Uterus (tissue), 4 donors: ENCODE results near the gene LRRC59. TPM values are rescaled to one million over a fixed set of nuclear protein-coding genes. Genes with fewer than 3 reads are reported as not detected.

ENCODE experiments used
- DNase-seq, 2 donors: peaks; one replicate each; pipeline ENCODE4 v3.0.0-alpha.2; 2019 to 2020
- H3K27ac ChIP-seq, 2 donors: fragments of 200-600 bp; sonication (generic); 1 replicate in 1 of 2; 2 replicates in 1 of 2; pipeline ENCODE4 v1.5.1; 2016 to 2018
- H3K27me3 ChIP-seq, 2 donors: fragments of 200-600 bp; sonication (generic); one replicate each; pipeline ENCODE4 v1.5.1; 2018 to 2019; ENCODE audit warnings: control low read depth in 1 of 2
- H3K36me3 ChIP-seq, 2 donors: fragments of 200-600 bp; sonication (generic); one replicate each; pipeline ENCODE4 v1.5.1; 2019; ENCODE audit warnings: control low read depth in 1 of 2
- H3K4me1 ChIP-seq, 2 donors: fragments of 200-600 bp; sonication (generic); one replicate each; pipeline ENCODE4 v1.5.1; 2018 to 2019; ENCODE audit warnings: control low read depth in 1 of 2
- H3K4me3 ChIP-seq, 2 donors: fragments of 200-600 bp; sonication (generic); 1 replicate in 1 of 2; 2 replicates in 1 of 2; pipeline ENCODE4 v1.5.1; 2018 to 2019; ENCODE audit warnings: mild to moderate bottlenecking in 1 of 2
- H3K9me3 ChIP-seq, 2 donors: fragments of 200-600 bp; sonication (generic); one replicate each; pipeline ENCODE4 v1.5.1; 2019; ENCODE audit warnings: control low read depth in 1 of 2
- CTCF ChIP-seq, 4 experiments: fragments of 200-600 bp in 2 of 4; fragments of 450-650 bp in 2 of 4; sonication (generic) in 2 of 4; IDR thresholded peaks; one replicate each; pipeline ENCODE4 v1.5.1; 2016 to 2019; ENCODE audit warnings: antibody characterized with exemption in 4 of 4, mild to moderate bottlenecking in 2 of 4, moderate library complexity in 1 of 4
- POLR2A ChIP-seq, 2 donors: fragments of 450-650 bp; IDR thresholded peaks; one replicate each; pipeline ENCODE4 v1.6.1; 2016; ENCODE audit warnings: antibody characterized with exemption in 2 of 2, mild to moderate bottlenecking in 1 of 2, moderate library complexity in 1 of 2
- intact Hi-C: fragments of 100-400 bp; cut with DNase I; formaldehyde crosslinking; loops from one replicate; pipeline ENCODE4 v1.15.1; 2023; ENCODE audit warnings: low total_unique reads
- total RNA-seq, 4 donors: library from RNA; depleted of rRNA in 3 of 4; stranded (reverse); fragments of >200 nt in 3 of 4; gene quantifications; one replicate each; pipeline versions ENCODE4 v1.1.0 to v1.2.4, GENCODE V29; 2014 to 2023
- donor health status: DM: yes; HTN: yes; CAD: no.

The LRRC59 gene
- total RNA-seq, 4 donors from 2014 or later = 24.1 to 62.4 (median 47.1) TPM

DNA sequence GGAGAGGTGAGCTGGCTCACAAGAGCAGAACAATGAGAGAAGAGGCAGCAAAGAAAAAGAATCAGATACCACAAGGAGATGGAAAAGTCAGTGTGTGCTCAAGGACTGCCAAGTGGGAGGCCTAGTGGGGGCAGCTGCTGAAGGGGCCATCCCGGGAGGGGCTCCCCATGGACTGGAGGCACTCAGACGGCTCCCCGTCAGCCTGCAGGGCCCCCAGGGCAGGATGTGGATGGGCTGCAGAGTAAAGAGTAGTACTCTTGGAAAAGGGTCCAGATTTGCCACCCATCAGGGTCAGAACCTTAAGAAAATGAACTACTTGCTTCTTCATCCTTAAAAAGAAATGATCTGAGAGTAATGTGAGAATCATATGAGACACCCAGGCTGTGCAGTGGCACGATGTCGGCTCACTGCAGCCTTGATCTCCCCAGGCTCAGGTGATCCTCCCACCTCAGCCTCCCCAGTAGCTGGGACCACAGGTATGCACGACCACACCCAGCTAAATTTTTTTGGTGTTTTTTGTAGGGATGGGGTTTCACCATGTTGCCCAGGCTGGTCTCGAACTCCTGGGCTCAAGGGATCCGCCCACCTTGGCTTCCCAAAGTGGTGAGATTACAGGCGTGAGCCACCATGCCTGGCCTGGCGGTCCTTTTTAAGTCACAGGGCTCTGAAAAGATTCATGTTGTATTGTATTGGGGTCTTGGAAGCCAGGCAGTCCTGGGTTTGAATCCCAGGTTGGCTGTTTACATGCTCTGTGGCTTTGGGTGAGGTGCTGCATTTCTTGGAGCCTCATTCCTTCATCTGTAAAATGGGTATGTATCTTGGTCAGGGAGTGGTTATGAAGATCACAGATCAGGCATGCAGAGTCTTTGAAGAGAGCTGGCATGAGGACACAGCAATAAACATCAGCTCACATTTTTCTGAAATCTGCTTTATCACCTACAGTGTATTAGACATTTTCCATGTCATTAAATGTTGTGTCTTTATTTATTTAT, 43.8 kb upstream of the LRRC59 start:
- DNase-seq = no peak
- Histone ChIP-seq H3K4me3 (no peak overlapping the region), H3K27me3 (no peaks in the 10 kb centered on the region), H3K27ac (no peak overlapping the region), H3K9me3 (no peaks in the 10 kb centered on the region), H3K4me1 (no peaks in the 10 kb centered on the region), H3K36me3 (no peaks in the 10 kb centered on the region)
- TF ChIP-seq POLR2A (IDR thresholded peaks at IDR 0.05) (no peak), CTCF (IDR thresholded peaks at IDR 0.05) (no peak)
- intact Hi-C loops = no loop called here

- H3K36me3 ChIP-seq = no peaks in the 10 kb centered on the region
- intact Hi-C loops = no loop called here
- no peaks in the 10 kb centered on the region for H3K4me1 ChIP-seq
- no peak overlapping the region for H3K4me3 ChIP-seq
- H3K27ac ChIP-seq = no peak overlapping the region
- no peaks in the 10 kb centered on the region for H3K9me3 ChIP-seq
- no peak for DNase-seq
- H3K27me3 ChIP-seq = no peaks in the 10 kb centered on the region
- TF ChIP-seq POLR2A (IDR thresholded peaks at IDR 0.05) (no peak), CTCF (IDR thresholded peaks at IDR 0.05) (no peak)
Observed at GRCh38 chr17:50440172-50440837, 43.0 kb upstream of the LRRC59 start.

GRCh38 chr17:50439008-50439407, 41.7 kb upstream of the LRRC59 start:
- TF ChIP-seq POLR2A (IDR thresholded peaks at IDR 0.05) (no peak), CTCF (IDR thresholded peaks at IDR 0.05) (no peak)
- no peak for DNase-seq
- intact Hi-C loops = no loop called here

DNA sequence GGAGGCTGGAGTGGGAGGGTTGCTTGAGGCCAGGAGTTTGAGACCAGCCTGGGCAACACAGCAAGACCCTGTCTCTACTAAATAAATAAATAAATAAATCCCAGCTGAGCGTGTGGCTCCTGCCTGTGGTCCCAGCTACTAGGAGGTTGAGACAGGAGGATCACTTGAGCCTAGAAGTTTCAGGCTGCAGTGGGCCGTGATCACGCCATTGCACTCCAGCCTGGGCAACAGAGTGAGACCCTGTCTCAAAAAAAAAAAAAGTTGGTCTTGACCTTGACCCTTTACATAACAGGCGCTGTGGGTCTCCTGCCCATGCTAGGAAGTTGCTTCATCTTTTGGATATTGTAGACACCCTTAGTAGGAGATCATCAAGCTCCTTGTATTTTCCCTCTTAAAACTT, 40.1 kb upstream of the LRRC59 start:
- no peak for DNase-seq
- H3K9me3 ChIP-seq = no peaks in the 10 kb centered on the region
- TF ChIP-seq CTCF (IDR thresholded peaks at IDR 0.05) (no peak), POLR2A (IDR thresholded peaks at IDR 0.05) (no peak)

More at GRCh38 chr17:50439008-50439407, 41.7 kb upstream of the LRRC59 start:
- Histone ChIP-seq H3K27me3 (no peaks in the 10 kb centered on the region), H3K4me3 (no peak overlapping the region), H3K4me1 (no peaks in the 10 kb centered on the region), H3K27ac (no peak overlapping the region), H3K9me3 (no peaks in the 10 kb centered on the region), H3K36me3 (no peaks in the 10 kb centered on the region)

More for the DNA sequence above, 40.1 kb upstream of the LRRC59 start:
- Histone ChIP-seq H3K27me3 (no peaks in the 10 kb centered on the region), H3K36me3 (no peaks in the 10 kb centered on the region), H3K4me3 (no peak overlapping the region), H3K27ac (no peak overlapping the region), H3K4me1 (no peaks in the 10 kb centered on the region)
- intact Hi-C loops = no loop called here
